ENCODE data around the gene WIPI1.
A peak's percentile ranks its signal among the peaks of the same experiment; 100 is the strongest.

Gene WIPI1

DNA sequence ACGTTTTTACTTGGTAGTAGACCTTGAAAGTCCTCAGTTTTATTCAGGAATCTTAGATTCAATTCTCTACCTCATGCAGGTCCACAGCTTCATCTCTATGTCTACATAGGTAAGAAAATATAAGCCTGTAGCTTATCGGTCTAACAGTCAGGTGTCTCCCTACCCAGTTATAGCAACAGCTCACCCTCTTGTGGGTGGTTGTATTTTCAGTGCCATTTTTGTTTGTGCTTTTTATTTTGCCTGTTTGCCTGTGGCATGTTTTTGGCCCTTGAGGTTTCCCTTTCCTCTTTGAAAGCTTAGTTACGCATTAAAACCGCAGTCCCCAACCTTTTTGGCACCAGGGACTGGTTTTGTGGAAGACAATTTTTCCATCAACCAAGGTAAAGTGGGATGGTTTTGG lies 23.6 kb upstream of the WIPI1 start:
- Mint-ChIP-seq H3K27me3 (ENCODE audit: low read depth) (peaks cover 14% of the 10 kb centered on the region), H3K36me3 (ENCODE audit: low read depth) (no peaks in the 10 kb centered on the region), H3K27ac (no peak overlapping the region), H3K4me1 (peaks cover 14% of the 10 kb centered on the region), H3K9me3 (no peaks in the 10 kb centered on the region), H3K4me3 (no peak overlapping the region)
- TF ChIP-seq, protein P1, sequence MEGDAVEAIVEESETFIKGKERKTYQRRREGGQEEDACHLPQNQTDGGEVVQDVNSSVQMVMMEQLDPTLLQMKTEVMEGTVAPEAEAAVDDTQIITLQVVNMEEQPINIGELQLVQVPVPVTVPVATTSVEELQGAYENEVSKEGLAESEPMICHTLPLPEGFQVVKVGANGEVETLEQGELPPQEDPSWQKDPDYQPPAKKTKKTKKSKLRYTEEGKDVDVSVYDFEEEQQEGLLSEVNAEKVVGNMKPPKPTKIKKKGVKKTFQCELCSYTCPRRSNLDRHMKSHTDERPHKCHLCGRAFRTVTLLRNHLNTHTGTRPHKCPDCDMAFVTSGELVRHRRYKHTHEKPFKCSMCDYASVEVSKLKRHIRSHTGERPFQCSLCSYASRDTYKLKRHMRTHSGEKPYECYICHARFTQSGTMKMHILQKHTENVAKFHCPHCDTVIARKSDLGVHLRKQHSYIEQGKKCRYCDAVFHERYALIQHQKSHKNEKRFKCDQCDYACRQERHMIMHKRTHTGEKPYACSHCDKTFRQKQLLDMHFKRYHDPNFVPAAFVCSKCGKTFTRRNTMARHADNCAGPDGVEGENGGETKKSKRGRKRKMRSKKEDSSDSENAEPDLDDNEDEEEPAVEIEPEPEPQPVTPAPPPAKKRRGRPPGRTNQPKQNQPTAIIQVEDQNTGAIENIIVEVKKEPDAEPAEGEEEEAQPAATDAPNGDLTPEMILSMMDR (IDR thresholded peaks at IDR 0.05; ENCODE audit: unreplicated experiment in 3 of 3), result no peak

DNA sequence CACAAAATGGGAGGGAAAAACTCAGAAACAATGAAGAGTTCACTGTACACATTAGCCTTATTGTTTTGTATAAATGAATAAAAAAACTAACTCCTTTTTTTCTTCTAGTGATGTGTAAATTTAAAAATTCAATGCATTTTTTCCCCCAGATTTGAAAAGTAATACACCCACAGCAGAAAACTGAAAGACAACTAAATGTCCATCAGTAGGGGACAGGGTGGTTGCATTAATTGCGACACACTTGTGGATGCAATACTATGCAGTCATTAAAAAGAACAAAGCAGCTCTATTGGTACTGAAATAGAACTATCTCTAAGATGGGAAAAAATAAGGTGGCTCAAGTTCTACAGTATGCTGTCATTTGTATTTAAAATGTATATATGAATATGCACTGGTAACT lies 13.7 kb upstream of the WIPI1 start:
- no peaks in the 10 kb centered on the region for H3K36me3 Mint-ChIP-seq (ENCODE audit: low read depth)
- H3K4me3 Mint-ChIP-seq, result no peak overlapping the region
- H3K4me1 Mint-ChIP-seq, result peaks cover 25% of the 10 kb centered on the region
- TF ChIP-seq, protein P1 (IDR thresholded peaks at IDR 0.05; ENCODE audit: unreplicated experiment in 3 of 3), result no peak
- peaks cover 9% of the 10 kb centered on the region for H3K27me3 Mint-ChIP-seq (ENCODE audit: low read depth)
- peaks cover 7% of the 10 kb centered on the region for H3K9me3 Mint-ChIP-seq
- H3K27ac Mint-ChIP-seq, result no peak overlapping the region

DNA sequence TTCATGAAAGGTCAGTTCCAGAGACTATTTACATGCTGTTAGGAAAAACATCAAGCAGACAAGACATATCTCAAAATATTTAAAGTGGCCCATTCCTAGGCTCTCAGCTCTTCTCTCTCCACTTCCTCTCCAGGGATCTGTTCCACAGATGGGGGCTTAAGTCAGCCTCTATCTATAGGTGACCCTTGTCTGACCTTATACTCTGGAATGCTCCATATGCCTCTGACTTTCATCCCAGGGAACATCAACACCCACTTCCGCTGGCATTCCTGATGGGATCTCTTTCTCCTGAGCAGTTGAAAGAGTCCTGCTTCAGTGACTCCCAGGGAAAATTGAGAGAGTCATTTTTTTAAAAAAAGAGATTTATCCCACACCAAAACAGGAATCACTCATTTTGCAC lies 11.5 kb upstream of the WIPI1 start:
- Mint-ChIP-seq H3K4me1 (peaks cover 28% of the 10 kb centered on the region), H3K36me3 (ENCODE audit: low read depth) (no peaks in the 10 kb centered on the region), H3K27ac (peak overlapping the region; percentile 12 to 43 (median 23)), H3K27me3 (ENCODE audit: low read depth) (peaks cover 5% of the 10 kb centered on the region), H3K9me3 (peaks cover 7% of the 10 kb centered on the region), H3K4me3 (peak overlapping the region in 1 of 3 experiments; percentile 40)
- TF ChIP-seq, protein P1 (IDR thresholded peaks at IDR 0.05; ENCODE audit: unreplicated experiment in 3 of 3), result no peak

DNA sequence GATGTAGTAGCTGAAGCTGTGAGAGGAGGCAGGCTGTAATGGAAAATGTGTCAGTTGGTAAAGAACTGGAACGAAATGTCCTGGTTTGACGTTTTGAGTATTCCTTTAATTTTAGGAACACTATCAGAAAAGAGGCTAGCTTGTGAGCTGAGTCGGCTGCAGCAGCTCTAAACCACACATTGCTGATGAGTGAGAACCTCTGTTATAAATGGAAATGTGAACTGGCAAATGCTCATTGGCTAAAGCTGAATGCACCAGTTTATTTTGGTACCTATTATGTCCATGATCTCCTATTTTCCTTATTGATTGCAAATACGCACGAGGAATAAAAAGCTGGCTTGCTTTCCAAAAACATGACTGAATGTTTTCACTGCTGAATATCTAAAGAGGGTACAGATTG lies 11.0 kb upstream of the WIPI1 start:
- peaks cover 30% of the 10 kb centered on the region for H3K4me1 Mint-ChIP-seq
- H3K9me3 Mint-ChIP-seq, result peaks cover 7% of the 10 kb centered on the region
- H3K36me3 Mint-ChIP-seq (ENCODE audit: low read depth), result no peaks in the 10 kb centered on the region
- peak overlapping the region; percentile 12 to 43 (median 23) for H3K27ac Mint-ChIP-seq
- TF ChIP-seq, protein P1 (IDR thresholded peaks at IDR 0.05; ENCODE audit: unreplicated experiment in 3 of 3), result no peak
- peak overlapping the region in 1 of 3 experiments; percentile 36 for H3K4me3 Mint-ChIP-seq
- peaks cover 5% of the 10 kb centered on the region for H3K27me3 Mint-ChIP-seq (ENCODE audit: low read depth)

DNA sequence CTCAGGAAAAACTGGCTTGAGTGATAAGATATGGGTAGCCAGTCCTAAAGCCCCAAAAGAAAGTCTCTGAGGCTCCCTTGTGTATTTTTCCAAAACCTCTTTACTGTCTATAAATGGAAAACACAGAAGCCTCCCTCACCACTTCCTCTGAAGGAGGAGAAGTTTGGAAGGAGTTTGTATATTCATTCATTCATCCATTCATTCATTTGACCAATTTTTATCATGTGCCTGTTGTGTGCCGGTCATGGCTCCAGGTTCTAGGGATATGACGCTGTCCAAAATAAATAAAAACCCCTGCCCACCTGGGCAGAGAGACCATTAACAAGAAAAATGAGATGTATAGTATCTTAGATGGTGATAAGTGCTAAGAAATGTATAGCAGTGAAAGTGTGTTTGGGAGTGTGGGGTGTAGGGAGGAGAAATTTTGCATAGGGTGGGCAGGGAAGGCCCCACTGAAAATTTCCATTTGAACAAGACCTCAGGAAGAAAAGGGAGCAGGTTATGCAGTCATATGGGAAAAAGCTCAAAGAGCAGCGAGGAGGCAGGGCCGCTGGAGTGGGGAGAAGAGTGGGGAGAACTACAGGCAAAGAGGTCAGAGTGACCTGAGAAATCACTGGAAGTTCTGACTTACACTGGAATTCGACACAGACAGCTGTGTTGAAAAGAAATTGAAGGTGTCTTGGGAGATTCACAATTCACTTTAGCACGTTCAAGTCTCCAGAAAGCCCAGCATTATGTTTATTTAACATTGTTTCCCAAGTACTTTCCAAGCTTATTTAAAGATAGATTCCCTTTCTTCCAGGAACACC lies 6.1 kb upstream of the WIPI1 start:
- no peaks in the 10 kb centered on the region for H3K9me3 Mint-ChIP-seq
- TF ChIP-seq, protein P1 (IDR thresholded peaks at IDR 0.05; ENCODE audit: unreplicated experiment in 3 of 3), result peak in 1 of 3 experiments; percentile 7
- H3K4me3 Mint-ChIP-seq, result peak overlapping the region in 1 of 3 experiments; percentile 19
- H3K4me1 Mint-ChIP-seq, result peaks cover 42% of the 10 kb centered on the region
- no peaks in the 10 kb centered on the region for H3K36me3 Mint-ChIP-seq (ENCODE audit: low read depth)
- peak overlapping the region in 1 of 3 experiments; percentile 42 for H3K27ac Mint-ChIP-seq
- peaks cover 4% of the 10 kb centered on the region for H3K27me3 Mint-ChIP-seq (ENCODE audit: low read depth)
